ENCODE results near the gene SV2B.
A peak's percentile ranks its signal among the peaks of the same experiment; 100 is the strongest.

The SV2B gene

DNA sequence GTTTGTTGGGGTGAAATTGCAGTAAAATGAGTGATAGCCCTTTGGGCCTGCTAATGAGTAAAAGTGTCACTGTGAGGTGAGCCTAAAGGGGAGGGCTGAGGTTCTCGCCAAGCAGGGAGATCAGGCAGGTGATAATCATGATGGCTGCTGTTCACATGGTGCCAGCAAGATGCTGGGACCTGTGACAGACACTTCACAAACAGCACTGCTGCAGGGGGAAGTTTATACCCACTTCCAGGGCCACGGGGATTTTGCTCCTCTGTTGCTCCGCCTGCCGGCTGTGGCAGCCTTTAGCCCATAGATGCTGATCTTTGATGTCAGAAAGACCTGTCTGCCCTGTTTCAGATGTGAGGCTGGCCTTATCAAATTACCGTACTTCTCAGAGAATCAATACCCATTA, 96.7 kb downstream of the SV2B start:
- no peak for DNase-seq

GRCh38 chr15:91199511-91199910, 99.5 kb downstream of the SV2B start:
- no peak for DNase-seq

GRCh38 chr15:91200101-91200754, 100.2 kb downstream of the SV2B start:
- DNase-seq = no peak

DNA sequence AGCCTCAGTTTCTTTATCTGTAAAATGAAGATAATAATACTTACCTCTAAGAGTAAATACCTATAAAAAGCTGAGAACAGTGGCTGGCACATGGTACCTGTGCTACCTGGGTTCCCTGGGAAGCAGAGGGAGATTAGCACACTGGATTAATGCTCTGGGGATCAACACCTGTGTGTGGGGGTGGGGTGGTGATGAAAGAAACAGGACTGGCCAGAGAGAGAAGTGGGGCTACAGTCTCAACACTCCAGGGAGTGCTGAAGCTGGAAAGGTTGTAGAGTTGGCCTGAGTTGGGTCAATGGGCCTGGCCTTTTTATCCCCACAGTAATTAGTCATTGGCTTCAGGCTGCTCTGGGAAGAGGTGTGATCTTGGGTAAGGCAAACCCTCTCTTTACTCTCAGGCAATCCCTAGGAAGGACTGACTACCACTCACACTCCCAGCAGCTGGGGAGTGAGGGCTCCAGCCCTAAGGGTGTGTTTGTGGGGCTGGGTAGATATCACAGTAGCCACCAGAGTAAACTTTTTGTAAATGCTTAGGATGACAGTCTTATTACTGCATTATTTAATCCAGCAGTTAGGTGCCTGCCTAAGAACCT, 102.5 kb downstream of the SV2B start:
- no peak for DNase-seq

GRCh38 chr15:91203619-91204203, 103.7 kb downstream of the SV2B start:
- no peak for DNase-seq

GRCh38 chr15:91208371-91208770, 108.3 kb downstream of the SV2B start:
- no peak for DNase-seq

GRCh38 chr15:91209318-91209717, 109.3 kb downstream of the SV2B start:
- no peak for DNase-seq

DNA sequence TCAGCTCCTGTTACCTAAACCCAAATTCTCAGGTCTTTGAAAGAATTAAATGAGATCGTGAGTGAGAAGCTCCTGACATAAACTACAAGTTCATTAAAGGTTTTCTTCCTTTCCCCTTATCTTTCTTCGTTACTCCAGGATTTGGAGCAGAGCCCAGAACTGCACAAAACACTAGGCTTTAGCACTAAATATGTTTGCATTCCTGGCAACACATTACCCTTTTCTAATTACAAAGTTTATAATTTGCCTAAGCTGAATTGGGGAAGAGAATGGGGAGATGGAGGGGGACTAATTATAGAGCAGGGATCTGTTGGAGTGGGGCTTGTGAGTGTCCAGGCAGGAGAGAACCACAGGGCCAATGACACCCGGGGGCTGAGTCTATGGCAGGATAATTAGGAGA, 109.7 kb downstream of the SV2B start:
- no peak for DNase-seq

- no peak for DNase-seq
These were observed 114.9 kb downstream of the SV2B start for GRCh38 chr15:91214675-91215590.

GRCh38 chr15:91216000-91216399, 115.9 kb downstream of the SV2B start:
- DNase-seq = no peak

GRCh38 chr15:91219206-91219605, 119.1 kb downstream of the SV2B start:
- DNase-seq = no peak

- no peak for DNase-seq
These were observed 122.0 kb downstream of the SV2B start for GRCh38 chr15:91222052-91222451.

DNA sequence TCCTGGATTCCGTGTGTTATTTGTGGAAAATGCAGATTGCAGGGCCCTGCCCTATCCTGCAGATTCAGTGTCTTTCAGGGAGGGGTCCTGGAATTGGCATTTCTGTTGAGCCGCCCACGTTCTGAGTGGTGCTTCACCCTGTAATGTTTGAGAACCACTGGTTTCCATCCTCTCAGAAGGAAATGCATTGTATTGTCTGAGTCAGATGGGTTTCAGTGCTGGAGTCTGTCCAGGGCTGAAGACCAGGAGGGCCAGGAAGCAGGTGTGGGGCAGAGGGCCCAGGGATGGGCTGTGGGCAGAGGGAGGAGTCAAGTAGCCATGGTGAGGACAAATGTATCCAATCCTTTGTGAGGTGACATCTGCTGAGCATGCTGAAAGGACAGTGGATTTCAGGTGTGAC, 123.8 kb downstream of the SV2B start:
- no peak for DNase-seq

DNA sequence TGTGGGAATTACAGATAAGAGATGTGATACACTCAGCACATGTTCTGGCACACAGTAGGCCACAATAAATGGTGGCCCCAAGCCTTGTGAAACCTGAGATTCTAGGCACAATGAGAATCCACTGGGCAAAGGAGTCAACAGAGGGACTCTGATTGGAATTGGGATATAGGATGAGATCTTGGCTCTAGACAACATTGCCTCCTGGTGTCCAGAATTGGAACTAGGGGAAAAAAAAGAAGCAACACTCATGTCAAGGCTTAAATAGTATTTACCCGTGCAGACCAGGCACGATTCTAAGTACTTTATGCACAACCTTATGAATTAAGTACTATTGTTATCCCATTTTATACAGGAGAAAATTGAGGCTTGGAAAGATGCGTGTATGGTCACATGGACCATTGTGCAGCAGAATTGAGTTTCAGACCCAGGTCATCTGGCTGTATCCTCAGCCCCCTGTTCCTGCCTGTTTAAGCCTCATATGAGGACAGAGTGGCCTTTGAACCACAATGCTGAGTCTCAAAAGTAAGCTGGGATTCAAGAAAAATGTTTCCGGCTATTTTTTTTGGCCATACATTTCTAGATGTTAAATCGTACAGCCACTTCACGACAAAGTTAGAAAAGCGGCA, 124.8 kb downstream of the SV2B start:
- DNase-seq = peak; percentile 15

DNA sequence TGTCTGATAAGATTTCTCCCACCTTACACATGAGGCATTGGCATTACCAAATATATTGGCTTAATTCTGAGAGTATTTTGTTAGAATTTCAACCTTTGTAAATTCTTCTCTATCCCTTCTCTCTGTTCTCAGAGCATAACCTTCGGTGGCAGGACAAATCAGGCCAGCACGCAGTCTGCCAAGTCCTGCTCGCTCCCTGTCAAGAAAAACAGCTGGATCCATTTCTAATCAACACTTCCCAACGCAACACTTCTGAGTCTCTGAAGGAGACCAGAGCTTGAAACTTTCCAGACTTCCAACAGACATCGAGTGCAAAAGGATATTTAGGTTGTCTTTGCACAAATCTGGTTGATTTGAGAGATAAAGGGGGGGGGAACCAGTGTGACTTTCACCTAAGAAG, 125.7 kb downstream of the SV2B start:
- DNase-seq = no peak

DNA sequence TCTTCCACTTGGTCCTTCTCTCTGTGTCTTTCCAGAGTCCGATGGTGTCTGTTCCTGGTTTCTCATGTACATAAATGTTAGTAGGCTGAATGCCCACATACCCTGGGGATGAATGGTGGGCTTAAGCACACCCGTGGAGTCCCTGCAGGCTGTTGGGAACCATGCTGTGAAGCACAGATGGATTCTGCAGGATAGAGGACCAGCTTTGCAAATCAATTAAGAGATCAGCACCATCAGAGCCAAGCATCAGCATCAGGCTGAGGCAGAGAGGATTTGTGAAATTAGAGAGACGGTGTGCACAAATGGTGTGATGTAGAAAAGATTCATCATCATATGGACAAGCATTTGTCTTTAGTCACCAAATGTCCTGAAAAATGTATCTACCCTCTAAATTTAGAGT, 127.1 kb downstream of the SV2B start:
- DNase-seq = no peak

- DNase-seq = peak; percentile 67
These were observed 127.7 kb downstream of the SV2B start for GRCh38 chr15:91227766-91228165.

DNA sequence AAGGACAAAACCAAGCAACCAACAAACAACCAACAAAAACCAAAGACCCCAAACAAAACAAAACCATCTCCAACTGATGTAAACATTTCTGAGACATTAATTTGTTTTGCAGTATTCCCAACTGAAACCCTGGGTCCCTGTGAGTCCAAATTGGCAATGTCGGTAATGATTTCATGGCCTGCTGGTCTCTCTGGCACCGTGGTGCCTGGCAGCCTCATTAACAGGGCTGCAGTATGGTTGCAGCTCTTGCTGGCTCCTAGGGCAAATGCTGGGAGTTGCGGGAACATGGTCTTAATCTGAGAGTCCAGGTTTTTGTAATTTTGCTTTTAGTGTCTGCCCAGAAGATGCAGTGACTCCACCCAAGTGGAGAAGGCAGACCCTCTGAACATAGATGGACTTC, 128.3 kb downstream of the SV2B start:
- peak; percentile 51 for DNase-seq

DNA sequence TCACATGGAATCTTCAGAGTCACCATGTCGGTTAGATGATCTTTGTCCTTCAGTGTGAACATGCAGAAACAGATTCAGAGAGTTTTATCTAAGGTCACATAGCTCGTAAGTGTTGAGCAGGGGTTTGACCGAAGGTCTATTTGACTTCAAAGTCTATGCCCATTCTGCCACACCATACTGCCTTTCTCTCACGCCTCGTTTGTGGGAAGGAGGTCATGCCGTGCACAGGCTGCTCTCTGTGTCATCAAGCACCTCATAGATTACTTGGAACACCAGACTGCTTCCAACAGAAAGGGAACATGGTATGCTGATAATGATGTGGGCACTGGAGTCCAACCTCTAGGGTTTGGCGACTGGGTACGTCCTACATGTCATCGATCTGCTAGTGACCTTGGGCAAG, 128.8 kb downstream of the SV2B start:
- no peak for DNase-seq

DNA sequence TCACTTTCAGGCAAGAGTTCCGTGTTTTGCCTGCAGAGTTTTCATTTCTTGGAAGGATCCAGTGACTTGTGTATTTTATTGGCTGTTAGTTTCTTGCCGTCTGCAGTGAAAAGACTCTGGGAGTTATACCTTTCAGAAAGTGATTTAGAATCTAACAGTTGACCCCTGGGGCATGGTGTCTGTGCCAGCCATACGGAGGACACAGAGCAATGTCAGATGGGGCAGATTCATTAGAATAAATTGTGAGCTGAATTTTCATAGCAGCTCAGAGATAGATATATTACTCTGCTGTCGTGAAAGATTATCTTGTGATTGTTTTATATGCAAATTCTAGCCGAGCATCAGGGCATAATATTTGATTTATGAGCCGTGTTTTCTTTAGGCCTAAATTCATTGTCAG, 131.6 kb downstream of the SV2B start:
- DNase-seq = no peak

DNA sequence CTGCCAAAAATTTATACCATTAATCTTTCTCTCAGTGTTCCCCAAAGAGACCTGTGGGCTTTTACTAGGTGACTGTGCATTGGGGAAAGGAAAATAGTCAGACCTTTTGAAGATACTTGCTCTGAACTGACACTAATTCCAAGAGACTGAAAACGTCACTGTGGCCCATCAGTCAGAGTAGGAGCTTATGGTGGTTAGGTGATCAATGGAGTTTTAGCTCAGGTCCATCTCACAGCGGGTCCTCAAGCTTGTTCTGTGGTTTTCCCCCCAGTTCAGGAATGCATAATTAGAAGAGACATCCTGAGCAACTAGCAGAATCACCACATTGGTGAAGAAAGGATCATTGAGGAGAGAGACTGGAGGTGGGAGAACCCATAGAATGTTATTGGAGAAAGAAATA, 134.7 kb downstream of the SV2B start:
- DNase-seq = no peak

GRCh38 chr15:91235376-91235775, 135.3 kb downstream of the SV2B start:
- DNase-seq = no peak

- no peak for DNase-seq
These were observed 137.4 kb downstream of the SV2B start for GRCh38 chr15:91237445-91237844.
